Heart right ventricle (tissue), 16 donors: Measurements from ENCODE around the gene GRIK5. TPM values are rescaled to one million over a fixed set of nuclear protein-coding genes. Genes with fewer than 3 reads are reported as not detected.
A peak's percentile ranks its signal among the peaks of the same experiment; 100 is the strongest.
"Not testable (repeated sequence)": the region's sequence is repeated elsewhere in the genome, so short reads cannot be mapped to it uniquely, and the experiment has no call there.

Source experiments
- ATAC-seq, 8 donors: fragments of 200-7000 bp; cut with Tn5 transposase; one replicate each; pipeline ENCODE4 v1.9.1; 2020; ENCODE audit warnings: mild to moderate bottlenecking in 8 of 8, moderate library complexity in 8 of 8, moderate number of reproducible peaks in 1 of 8
- DNase-seq, 2 donors: peaks; one replicate each; pipeline ENCODE4 v3.0.0-alpha.2; 2020
- H3K27ac ChIP-seq, 10 donors: fragments of 200-600 bp; sonication (generic) in 2 of 10; one replicate each; pipeline versions ENCODE4 v1.5.0 to v1.8.0; 2020 to 2022; ENCODE audit warnings: mild to moderate bottlenecking in 3 of 10
- H3K27me3 ChIP-seq, 7 donors: fragments of 200-600 bp; one replicate each; pipeline ENCODE4 v1.8.0; 2021 to 2022; ENCODE audit warnings: mild to moderate bottlenecking in 2 of 7
- H3K36me3 ChIP-seq, 9 donors: fragments of 200-600 bp; sonication (generic) in 1 of 9; one replicate each; pipeline versions ENCODE4 v1.5.0 to v1.8.0; 2020 to 2022; ENCODE audit warnings: mild to moderate bottlenecking in 2 of 9
- H3K4me1 ChIP-seq, 9 donors: fragments of 200-600 bp; sonication (generic) in 1 of 9; one replicate each; pipeline versions ENCODE4 v1.5.0 to v1.8.0; 2020 to 2022; ENCODE audit warnings: mild to moderate bottlenecking in 4 of 9
- H3K4me3 ChIP-seq, 10 donors: fragments of 200-600 bp; sonication (generic) in 2 of 10; one replicate each; pipeline versions ENCODE4 v1.5.0 to v1.8.0; 2020 to 2022; ENCODE audit warnings: mild to moderate bottlenecking in 7 of 10, moderate library complexity in 2 of 10
- H3K9me3 ChIP-seq, 11 donors: fragments of 200-600 bp in 10 of 11; sonication (generic) in 2 of 11; one replicate each; pipeline versions ENCODE4 v1.5.0 to v1.8.0; 2013 to 2022; ENCODE audit warnings: mild to moderate bottlenecking in 2 of 11, control low read depth in 1 of 11, moderate library complexity in 1 of 11
- CTCF ChIP-seq, 9 donors: fragments of 200-600 bp; sonication (generic) in 2 of 9; IDR thresholded peaks; one replicate each; pipeline versions ENCODE4 v1.5.0 to v1.8.0; 2021 to 2022; ENCODE audit warnings: antibody characterized with exemption in 9 of 9, mild to moderate bottlenecking in 5 of 9, moderate library complexity in 1 of 9
- WGBS, 2 donors: extraction: QIAGEN DNeasy Blood & Tissue Kit; methylation state at CpG; one replicate each; pipeline ENCODE4 v1.1.7; 2013; ENCODE audit warnings: inconsistent platforms in 1 of 2; 5-methylcytosine and 5-hydroxymethylcytosine counted together
- intact Hi-C, 10 donors: fragments of 100-400 bp; cut with DNase I; formaldehyde crosslinking; loops; one replicate each; pipeline versions ENCODE4 v1.11.1 to v1.14.2; 2022
- polyA plus RNA-seq, 2 donors: library from polyadenylated mRNA; stranded (reverse); fragments of 200-250 nt; gene quantifications; one replicate each; pipeline ENCODE4 v1.2.3, GENCODE V29; 2013
- total RNA-seq, 10 donors: library from RNA; stranded (reverse); fragmentation: NEBNext Ultra II Directional in 3 of 10; extraction: Animal tissue kit (Norgen Biotek cat#: 25700) in 3 of 10; gene quantifications; one replicate each; pipeline versions ENCODE4 v1.2.1 to v1.2.4, GENCODE V29; 2021 to 2023
- donor health status: Arrhythmogenic right ventricular cardiomyopathy.
- donor health status: ischemic (EF 13 %, LVEDD 7.1; RV severe dilation, severe dysfunction).
- donor health status: healthy with polysubstance abuse.
- donor health status: DM: no; HTN: yes; CAD: no.
- donor health status: DM: no; HTN: no; CAD: no.
- donor health status: ischemic (EF 25% LVEDD 6.9; RV normal size, moderate dysfunction).
- donor health status: ischemic (EF 25% LVEDD 5.7; RV mildly dilated, moderate dysfunction).
- donor health status: healthy.
- donor health status: DM: yes; HTN: yes; CAD: no.
- donor health status: Ischemic cardiomyopathy.
- donor health status: ischemic (EF 35%, LVEDD 5.7; RV mildly dilated, moderate dysfunction).
- donor health status: nonischemic (EF 11% LVEDD 7.7; RV severe dilation, severe dysfunction).
- donor health status: DM: yes; HTN: yes; CAD: no.
- donor health status: PGD.
- donor health status: ischemic (EF 29% LVEDD 5.4; RV normal size, mild dysfunction).
- donor health status: nonischemic (EF 23%, LVEDD 6.1; RV moderate dilation, normal function).

The GRIK5 gene
- total and polyA plus RNA-seq, 12 donors, result 0.35 to 9.3 (median 2.9) TPM

GRCh38 chr19:41993612-41994483, 76.2 kb downstream of the GRIK5 start, which contains the start of gene ATP1A3:
Gene ATP1A3, minus strand, starts transcription at chr19:41994230. Its CDS starts 154 bp downstream, at chr19:41994076.
- H3K36me3 ChIP-seq, result no peaks in the 10 kb centered on the region
- no peaks in the 10 kb centered on the region for H3K9me3 ChIP-seq
- ATAC-seq, result peak; percentile 56 to 79 (median 66)
- 0 to 1% methylated on average over 76 to 80 of the region's 84 CpGs for WGBS, 2 donors
- H3K4me1 ChIP-seq, result peaks cover 0 to 37% (median 19%) of the 10 kb centered on the region in 9 donors
- peak within 1 kb of the TSS; percentile 48 to 78 (median 66) for H3K4me3 ChIP-seq
- H3K27me3 ChIP-seq, result peaks cover 3 to 70% (median 65%) of the 10 kb centered on the region in 7 donors
- TF ChIP-seq CTCF (IDR thresholded peaks at IDR 0.05), result no peak
- DNase-seq, result peak; percentile 66 to 74
- peak within 1 kb of the TSS; percentile 49 to 98 (median 90) for H3K27ac ChIP-seq
- intact Hi-C loops, result loop anchor here in 2 of 10 donors (10.0 kb wide), 1 partner anchor 81 kb away; the partner anchor contains the start of genes GRIK5 (in 2 of the 2) and ZNF574 (in 2 of the 2)

DNA sequence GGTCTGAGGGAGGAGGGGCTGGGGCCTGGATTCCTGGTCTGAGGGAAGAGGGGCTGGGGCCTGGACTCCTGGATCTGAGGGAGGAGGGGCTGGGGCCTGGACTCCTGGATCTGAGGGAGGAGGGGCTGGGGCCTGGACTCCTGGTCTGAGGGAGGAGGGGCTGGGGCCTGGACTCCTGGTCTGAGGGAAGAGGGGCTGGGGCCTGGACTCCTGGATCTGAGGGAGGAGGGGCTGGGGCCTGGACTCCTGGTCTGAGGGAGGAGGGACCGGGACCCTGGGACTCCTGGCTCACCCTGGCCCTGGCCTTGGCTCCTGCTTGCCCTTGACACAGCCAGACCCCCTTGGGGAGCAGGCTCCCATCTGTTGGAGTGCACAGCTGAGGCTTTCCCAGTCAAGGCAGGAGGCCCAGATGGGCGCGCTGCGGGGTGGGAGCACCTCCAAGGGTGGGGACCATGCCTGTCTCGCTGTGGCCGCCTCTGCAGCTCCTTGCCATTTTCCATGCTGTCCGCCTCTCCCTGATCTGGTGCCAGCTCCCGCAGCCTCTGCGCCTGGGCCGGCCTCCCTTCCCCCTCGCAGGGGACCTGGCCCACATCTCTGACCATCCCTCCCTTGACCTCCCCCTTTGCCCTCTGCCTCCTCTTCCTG, 78.0 kb downstream of the GRIK5 start:
- intact Hi-C loops, result loop anchor here in 2 of 10 donors (10.0 kb wide), 1 partner anchor 83 kb away; the partner anchor contains the start of genes GRIK5 (in 2 of the 2) and ZNF574 (in 2 of the 2)
- 45 to 49% methylated on average over 11 of the region's 11 CpGs for WGBS, 2 donors

DNA sequence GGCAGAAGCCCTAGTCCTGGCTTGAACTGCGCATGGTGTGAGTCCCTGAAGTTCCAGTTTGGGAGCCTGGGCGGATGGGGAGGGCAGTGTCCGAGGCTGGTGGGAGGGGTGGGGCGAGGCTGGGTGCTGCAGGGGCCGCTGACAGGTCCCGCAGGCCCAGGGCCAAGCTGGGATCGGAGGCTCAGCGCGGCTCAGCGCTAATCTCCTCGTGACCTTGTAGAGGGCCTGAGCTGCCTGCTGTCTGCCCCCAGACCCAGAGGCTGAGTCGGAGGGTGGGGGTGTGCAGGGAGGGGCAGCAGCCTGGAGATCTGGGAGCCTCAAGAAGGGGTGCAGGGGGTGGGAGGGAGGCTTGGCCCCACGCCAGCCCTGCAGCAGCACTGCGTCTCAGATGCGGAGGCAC, 79.0 kb downstream of the GRIK5 start:
- H3K27me3 ChIP-seq, result peaks cover 3 to 43% (median 38%) of the 10 kb centered on the region in 7 donors
- intact Hi-C loops, result loop anchor here in 2 of 10 donors (10.0 kb wide), 1 partner anchor 84 kb away; the partner anchor contains the start of genes GRIK5 (in 2 of the 2) and ZNF574 (in 2 of the 2)
- H3K27ac ChIP-seq, result peak overlapping the region in 9 of 10 donors; percentile 22 to 98 (median 81)
- peak overlapping the region in 3 of 10 donors; percentile 17 to 31 (median 24) for H3K4me3 ChIP-seq
- peaks cover 0 to 22% (median 8%) of the 10 kb centered on the region in 9 donors for H3K4me1 ChIP-seq
- peaks cover 0 to 19% (median 0%) of the 10 kb centered on the region in 9 donors for H3K36me3 ChIP-seq
- no peaks in the 10 kb centered on the region for H3K9me3 ChIP-seq
- peak; percentile 71 to 79 for DNase-seq
- no peak for TF ChIP-seq CTCF (IDR thresholded peaks at IDR 0.05)
- WGBS, 2 donors, result 20 to 25% methylated on average over 15 of the region's 15 CpGs
- ATAC-seq, result peak; percentile 30 to 82 (median 60)

More for the DNA sequence above, 78.0 kb downstream of the GRIK5 start:
- H3K9me3 ChIP-seq, H3K36me3 ChIP-seq: not testable (repeated sequence)
- Histone ChIP-seq H3K4me3 (peak overlapping the region in 8 of 10 donors; percentile 12 to 78 (median 66)), H3K27ac (peak overlapping the region in 8 of 10 donors; percentile 55 to 98 (median 78)), H3K4me1 (peaks cover 0 to 22% (median 8%) of the 10 kb centered on the region in 9 donors), H3K27me3 (peaks cover 3 to 53% (median 48%) of the 10 kb centered on the region in 7 donors)
- peak in 4 of 8 donors; percentile 0 to 13 (median 6) for ATAC-seq
- peak; percentile 26 to 46 for DNase-seq

DNA sequence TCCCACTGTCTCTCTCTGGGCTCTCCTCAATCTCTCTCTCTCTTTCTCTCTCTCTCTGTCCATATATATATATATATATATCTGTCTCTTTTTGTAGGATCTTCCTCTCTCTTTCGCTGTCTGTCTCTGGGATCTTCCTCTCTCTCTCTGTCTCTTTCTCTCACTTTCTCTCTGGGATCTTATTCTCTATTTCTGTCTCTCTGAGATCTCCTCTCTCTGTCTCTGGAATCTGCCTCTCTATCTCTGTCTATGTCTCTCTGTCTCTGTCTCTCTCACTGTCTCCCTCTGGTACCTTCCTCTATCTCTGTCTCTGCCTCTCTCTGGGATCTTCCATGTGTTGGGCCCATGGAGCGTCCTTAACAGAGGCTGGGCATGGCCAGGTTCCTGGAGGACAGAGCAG, 79.4 kb downstream of the GRIK5 start:
- TF ChIP-seq CTCF (IDR thresholded peaks at IDR 0.05), result no peak
- Histone ChIP-seq H3K27ac (peak overlapping the region in 7 of 10 donors; percentile 45 to 98 (median 82)), H3K4me3 (no peak overlapping the region), H3K36me3 (peaks cover 0 to 23% (median 0%) of the 10 kb centered on the region in 9 donors), H3K27me3 (peaks cover 3 to 38% (median 34%) of the 10 kb centered on the region in 7 donors), H3K4me1 (peaks cover 0 to 22% (median 8%) of the 10 kb centered on the region in 9 donors), H3K9me3 (no peaks in the 10 kb centered on the region)
- ATAC-seq, result no peak
- intact Hi-C loops, result loop anchor here in 2 of 10 donors (10.0 kb wide), 1 partner anchor 84 kb away; the partner anchor contains the start of genes GRIK5 (in 2 of the 2) and ZNF574 (in 2 of the 2)
- WGBS, 2 donors, result 65 to 68% methylated on average over 2 of the region's 2 CpGs
- no peak for DNase-seq
